ENCODE results near the gene PCA3. TPM values are rescaled to one million over a fixed set of nuclear protein-coding genes. Genes with fewer than 3 reads are reported as not detected.
A peak's percentile ranks its signal among the peaks of the same experiment; 100 is the strongest.

PCA3 gene
- total RNA-seq, 1 experiment from 2014 or later = not detected

DNA sequence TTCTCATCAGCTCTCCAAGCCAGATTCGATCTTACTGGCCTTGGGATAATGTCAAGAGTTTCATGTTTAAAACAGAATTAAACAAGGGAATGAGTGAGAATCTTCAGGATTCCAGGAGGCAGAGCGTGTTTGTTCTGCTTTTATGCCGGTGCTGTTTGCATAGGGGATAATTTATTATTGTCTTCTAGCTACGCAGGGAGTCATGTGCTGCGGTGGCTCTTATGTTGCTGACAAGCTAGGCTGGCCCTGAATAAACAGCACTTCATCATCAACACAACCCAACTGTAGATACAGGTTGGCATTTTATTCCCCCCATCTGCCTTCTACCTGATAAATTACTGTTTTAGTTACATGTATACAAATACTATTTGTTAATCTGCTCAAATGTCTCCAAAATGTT is 47.1 kb upstream of the PCA3 start (continued):
- TF ChIP-seq RAD21 (IDR thresholded peaks at IDR 0.05; ENCODE audit: low read depth) (no peak), POLR2AphosphoS5 (IDR thresholded peaks at IDR 0.05; ENCODE audit: low read depth, low read length) (no peak), TCF7L2 (IDR thresholded peaks at IDR 0.05; ENCODE audit: borderline replicate concordance, extremely low read depth, insufficient read depth, insufficient read length) (no peak)

- no peaks in the 10 kb centered on the region for H4K20me1 ChIP-seq (ENCODE audit: insufficient read depth)
- no peaks in the 10 kb centered on the region for H3K4me1 ChIP-seq (ENCODE audit: control insufficient read depth in 1 of 2, insufficient read depth in 2 of 2, low read length in 2 of 2)
- intact Hi-C loops (cut with micrococcal nuclease) = no loop called here
- no peak overlapping the region for H3K4me3 ChIP-seq (replicated peaks in 1 of 2; ENCODE audit: low read depth in 1 of 2, low read length in 2 of 2)
- BruUV-seq (replicated peaks) = no TSS peak
- RAD21 ChIA-PET (ENCODE audit: low non-redundant PET in 1 of 2, low total read pairs in 2 of 2, uncharacterized antibody in 2 of 2, unreplicated experiment in 2 of 2) = no interaction called here
- no peaks in the 10 kb centered on the region for H3K36me3 ChIP-seq (ENCODE audit: control insufficient read depth in 1 of 2, insufficient read depth in 2 of 2, low read length in 2 of 2)
- H2AFZ ChIP-seq (ENCODE audit: low read depth, low read length, poor library complexity, severe bottlenecking) = no peak overlapping the region
- TF ChIP-seq JUND (IDR thresholded peaks at IDR 0.05) (no peak), SIN3A (IDR thresholded peaks at IDR 0.05; ENCODE audit: low read depth) (no peak), ATF3 (IDR thresholded peaks at IDR 0.05) (no peak), POLR2AphosphoS5 (IDR thresholded peaks at IDR 0.05; ENCODE audit: low read depth, low read length) (no peak), SRF (IDR thresholded peaks at IDR 0.05; ENCODE audit: low read depth) (no peak), ZFX (IDR thresholded peaks at IDR 0.05) (no peak), RAD21 (IDR thresholded peaks at IDR 0.05; ENCODE audit: low read depth) (no peak), FOSL1 (IDR thresholded peaks at IDR 0.05; ENCODE audit: low read depth) (no peak)
- TF ChIP-seq, protein P1, sequence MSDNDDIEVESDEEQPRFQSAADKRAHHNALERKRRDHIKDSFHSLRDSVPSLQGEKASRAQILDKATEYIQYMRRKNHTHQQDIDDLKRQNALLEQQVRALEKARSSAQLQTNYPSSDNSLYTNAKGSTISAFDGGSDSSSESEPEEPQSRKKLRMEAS (IDR thresholded peaks at IDR 0.05) = no peak
- H3K4me2 ChIP-seq (ENCODE audit: low read length) = no peak overlapping the region
- CTCF ChIA-PET = no interaction called here
- no peaks in the 10 kb centered on the region for H3K9me3 ChIP-seq (ENCODE audit: control insufficient read depth in 1 of 2, insufficient read depth in 1 of 2, low read depth in 1 of 2, low read length in 2 of 2)
- H3K79me2 ChIP-seq (ENCODE audit: insufficient read depth, low read length) = no peaks in the 10 kb centered on the region
- DNase-seq (ENCODE audit: low read depth, low spot score) = no peak
- no peak overlapping the region for H3K27ac ChIP-seq (ENCODE audit: low read depth, low read length)
- POLR2A ChIA-PET = no interaction called here
- no peak for ATAC-seq
- no peak overlapping the region for H3K9ac ChIP-seq (ENCODE audit: low read length)
- H3K9me2 ChIP-seq (ENCODE audit: insufficient read depth) = no peaks in the 10 kb centered on the region
- H3K27me3 ChIP-seq (ENCODE audit: insufficient read depth, low read length) = no peaks in the 10 kb centered on the region; the same call in 1 of the 2 replicates
These were observed 46.6 kb upstream of the PCA3 start for GRCh38 chr9:76717613-76718012.

GRCh38 chr9:76718166-76718565 is 46.1 kb upstream of the PCA3 start:
- ATAC-seq (no peak), DNase-seq (ENCODE audit: low read depth, low spot score) (no peak)
- H3K27ac ChIP-seq (ENCODE audit: low read depth, low read length) = no peak overlapping the region
- CTCF ChIA-PET = no interaction called here
- H3K9me3 ChIP-seq (ENCODE audit: control insufficient read depth in 1 of 2, insufficient read depth in 1 of 2, low read depth in 1 of 2, low read length in 2 of 2) = no peaks in the 10 kb centered on the region
- H3K9ac ChIP-seq (ENCODE audit: low read length) = no peak overlapping the region
- RAD21 ChIA-PET (ENCODE audit: low non-redundant PET in 1 of 2, low total read pairs in 2 of 2, uncharacterized antibody in 2 of 2, unreplicated experiment in 2 of 2) = no interaction called here
- no peak overlapping the region for H3K4me3 ChIP-seq (replicated peaks in 1 of 2; ENCODE audit: low read depth in 1 of 2, low read length in 2 of 2)
- H3K4me2 ChIP-seq (ENCODE audit: low read length) = no peak overlapping the region
- no peaks in the 10 kb centered on the region for H3K4me1 ChIP-seq (ENCODE audit: control insufficient read depth in 1 of 2, insufficient read depth in 2 of 2, low read length in 2 of 2)
- no peaks in the 10 kb centered on the region for H3K79me2 ChIP-seq (ENCODE audit: insufficient read depth, low read length)
- POLR2A ChIA-PET = no interaction called here
- H2AFZ ChIP-seq (ENCODE audit: low read depth, low read length, poor library complexity, severe bottlenecking) = no peak overlapping the region
- TF ChIP-seq EGR1 (IDR thresholded peaks at IDR 0.05; ENCODE audit: low read depth) = no peak
- TF ChIP-seq, protein P2, sequence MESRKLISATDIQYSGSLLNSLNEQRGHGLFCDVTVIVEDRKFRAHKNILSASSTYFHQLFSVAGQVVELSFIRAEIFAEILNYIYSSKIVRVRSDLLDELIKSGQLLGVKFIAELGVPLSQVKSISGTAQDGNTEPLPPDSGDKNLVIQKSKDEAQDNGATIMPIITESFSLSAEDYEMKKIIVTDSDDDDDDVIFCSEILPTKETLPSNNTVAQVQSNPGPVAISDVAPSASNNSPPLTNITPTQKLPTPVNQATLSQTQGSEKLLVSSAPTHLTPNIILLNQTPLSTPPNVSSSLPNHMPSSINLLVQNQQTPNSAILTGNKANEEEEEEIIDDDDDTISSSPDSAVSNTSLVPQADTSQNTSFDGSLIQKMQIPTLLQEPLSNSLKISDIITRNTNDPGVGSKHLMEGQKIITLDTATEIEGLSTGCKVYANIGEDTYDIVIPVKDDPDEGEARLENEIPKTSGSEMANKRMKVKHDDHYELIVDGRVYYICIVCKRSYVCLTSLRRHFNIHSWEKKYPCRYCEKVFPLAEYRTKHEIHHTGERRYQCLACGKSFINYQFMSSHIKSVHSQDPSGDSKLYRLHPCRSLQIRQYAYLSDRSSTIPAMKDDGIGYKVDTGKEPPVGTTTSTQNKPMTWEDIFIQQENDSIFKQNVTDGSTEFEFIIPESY (IDR thresholded peaks at IDR 0.05; ENCODE audit: extremely low read depth, insufficient replicate concordance, low read length) = no peak
- no peak for TF ChIP-seq CEBPB (IDR thresholded peaks at IDR 0.05; ENCODE audit: low read depth)
- TF ChIP-seq SRF (IDR thresholded peaks at IDR 0.05; ENCODE audit: low read depth) = no peak
- TF ChIP-seq ZFX (IDR thresholded peaks at IDR 0.05) = no peak
- no peak for TF ChIP-seq TCF7L2 (IDR thresholded peaks at IDR 0.05; ENCODE audit: borderline replicate concordance, extremely low read depth, insufficient read depth, insufficient read length)
- no peak for TF ChIP-seq EZH2 (IDR thresholded peaks at IDR 0.05)
- TF ChIP-seq, protein P3, sequence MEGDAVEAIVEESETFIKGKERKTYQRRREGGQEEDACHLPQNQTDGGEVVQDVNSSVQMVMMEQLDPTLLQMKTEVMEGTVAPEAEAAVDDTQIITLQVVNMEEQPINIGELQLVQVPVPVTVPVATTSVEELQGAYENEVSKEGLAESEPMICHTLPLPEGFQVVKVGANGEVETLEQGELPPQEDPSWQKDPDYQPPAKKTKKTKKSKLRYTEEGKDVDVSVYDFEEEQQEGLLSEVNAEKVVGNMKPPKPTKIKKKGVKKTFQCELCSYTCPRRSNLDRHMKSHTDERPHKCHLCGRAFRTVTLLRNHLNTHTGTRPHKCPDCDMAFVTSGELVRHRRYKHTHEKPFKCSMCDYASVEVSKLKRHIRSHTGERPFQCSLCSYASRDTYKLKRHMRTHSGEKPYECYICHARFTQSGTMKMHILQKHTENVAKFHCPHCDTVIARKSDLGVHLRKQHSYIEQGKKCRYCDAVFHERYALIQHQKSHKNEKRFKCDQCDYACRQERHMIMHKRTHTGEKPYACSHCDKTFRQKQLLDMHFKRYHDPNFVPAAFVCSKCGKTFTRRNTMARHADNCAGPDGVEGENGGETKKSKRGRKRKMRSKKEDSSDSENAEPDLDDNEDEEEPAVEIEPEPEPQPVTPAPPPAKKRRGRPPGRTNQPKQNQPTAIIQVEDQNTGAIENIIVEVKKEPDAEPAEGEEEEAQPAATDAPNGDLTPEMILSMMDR (IDR thresholded peaks at IDR 0.05 in 2 of 3, conservative IDR thresholded peaks at IDR 0.05 in 1 of 3; ENCODE audit: borderline replicate concordance in 1 of 3, insufficient read depth in 1 of 3, low read depth in 2 of 3, low read length in 2 of 3) = peak in 2 of 3 experiments; percentile 19 to 21; a peak in 1 of 6 replicates
- BruUV-seq (replicated peaks) = no TSS peak
- H3K27me3 ChIP-seq (ENCODE audit: insufficient read depth, low read length) = no peaks in the 10 kb centered on the region; the same call in 1 of the 2 replicates
- H4K20me1 ChIP-seq (ENCODE audit: insufficient read depth) = no peaks in the 10 kb centered on the region
- H3K36me3 ChIP-seq (ENCODE audit: control insufficient read depth in 1 of 2, insufficient read depth in 2 of 2, low read length in 2 of 2) = no peaks in the 10 kb centered on the region
- no peaks in the 10 kb centered on the region for H3K9me2 ChIP-seq (ENCODE audit: insufficient read depth)
- intact Hi-C loops (cut with micrococcal nuclease) = no loop called here
